Fibroblast of lung (primary cell): ENCODE results near the gene ASTN2. TPM values are rescaled to one million over a fixed set of nuclear protein-coding genes. Genes with fewer than 3 reads are reported as not detected.

ENCODE experiments used
- DNase-seq, 2 donors: peaks; one replicate each; pipeline versions ENCODE4 v3.0.0 to v3.0.0-alpha.2; 2010; ENCODE audit warnings: low read depth in 2 of 2
- H2AFZ ChIP-seq: 2 replicates; pipeline ENCODE4 v1.5.1; 2012; ENCODE audit warnings: low read length, control low read depth, inconsistent platforms
- H3K27ac ChIP-seq: 2 replicates; pipeline ENCODE4 v1.5.1; 2011; ENCODE audit warnings: low read length, control low read depth; ENCODE audit not compliant: insufficient read depth
- H3K27me3 ChIP-seq: 2 replicates; pipeline ENCODE4 v1.5.1; 2011; ENCODE audit warnings: mild to moderate bottlenecking, low read length; ENCODE audit not compliant: control insufficient read depth, insufficient read depth
- H3K36me3 ChIP-seq: 2 replicates; pipeline ENCODE4 v1.5.1; 2011; ENCODE audit warnings: low read length; ENCODE audit not compliant: control insufficient read depth, insufficient read depth
- H3K4me1 ChIP-seq: 2 replicates; pipeline ENCODE4 v1.5.1; 2011; ENCODE audit warnings: low read length; ENCODE audit not compliant: control insufficient read depth, insufficient read depth; ENCODE audit errors: extremely low read depth
- H3K4me2 ChIP-seq: 2 replicates; pipeline ENCODE4 v1.5.1; 2011; ENCODE audit warnings: low read length, control low read depth; ENCODE audit not compliant: insufficient read depth; ENCODE audit errors: extremely low read depth
- H3K4me3 ChIP-seq, 4 experiments: fragments of 200-600 bp in 1 of 4; sonication (generic) in 1 of 4; replicated peaks in 1 of 4; 2 replicates each; pipeline ENCODE4 v1.5.1; 2011 to 2016; ENCODE audit warnings: low read length in 4 of 4, low read depth in 3 of 4, mild to moderate bottlenecking in 3 of 4, control low read depth in 2 of 4, inconsistent platforms in 1 of 4, mixed read lengths in 1 of 4; ENCODE audit not compliant: insufficient read depth in 1 of 4; ENCODE audit errors: control extremely low read depth in 1 of 4
- H3K79me2 ChIP-seq: 2 replicates; pipeline ENCODE4 v1.5.1; 2012; ENCODE audit warnings: mild to moderate bottlenecking, low read length, inconsistent platforms; ENCODE audit not compliant: control insufficient read depth, insufficient read depth
- H3K9ac ChIP-seq: 2 replicates; pipeline ENCODE4 v1.5.1; 2011; ENCODE audit warnings: mild to moderate bottlenecking, low read length, control low read depth; ENCODE audit not compliant: insufficient read depth
- H3K9me3 ChIP-seq: 2 replicates; pipeline ENCODE4 v1.5.1; 2012; ENCODE audit warnings: low read depth, low read length; ENCODE audit not compliant: control insufficient read depth, insufficient read depth
- H4K20me1 ChIP-seq: 2 replicates; pipeline ENCODE4 v1.5.1; 2011; ENCODE audit warnings: low read length; ENCODE audit not compliant: control insufficient read depth, insufficient read depth; ENCODE audit errors: extremely low read depth
- CTCF ChIP-seq, 2 donors: IDR thresholded peaks in 1 of 2; conservative IDR thresholded peaks in 1 of 2; 1 replicate in 1 of 2; 2 replicates in 1 of 2; pipeline ENCODE4 v1.5.1; 2011 to 2012; ENCODE audit warnings: low read length in 2 of 2, control low read depth in 1 of 2, inconsistent platforms in 1 of 2, low read depth in 1 of 2, mild to moderate bottlenecking in 1 of 2
- EZH2 ChIP-seq: IDR thresholded peaks from 2 replicates; pipeline ENCODE4 v1.5.1; 2012; ENCODE audit warnings: low read length, control low read depth, mild to moderate bottlenecking; ENCODE audit errors: missing control alignments
- polyA plus RNA-seq, 2 donors: library from polyadenylated mRNA; depleted of rRNA in 1 of 2; stranded (reverse) in 1 of 2; unstranded in 1 of 2; fragments of >200 nt; gene quantifications; 2 replicates each; pipeline ENCODE4 v1.2.1, GENCODE V29; 2011 to 2012; ENCODE audit warnings: missing spikeins in 1 of 2
- total RNA-seq: library from RNA; depleted of rRNA; stranded (reverse); fragments of >200 nt; gene quantifications from 2 replicates; pipeline ENCODE4 v1.2.1, GENCODE V29; 2014

The ASTN2 gene
- total and polyA plus RNA-seq, 2 donors (not counting 1 experiment from before 2014, with no cell fraction given): 2.2 to 19.2 TPM

DNA sequence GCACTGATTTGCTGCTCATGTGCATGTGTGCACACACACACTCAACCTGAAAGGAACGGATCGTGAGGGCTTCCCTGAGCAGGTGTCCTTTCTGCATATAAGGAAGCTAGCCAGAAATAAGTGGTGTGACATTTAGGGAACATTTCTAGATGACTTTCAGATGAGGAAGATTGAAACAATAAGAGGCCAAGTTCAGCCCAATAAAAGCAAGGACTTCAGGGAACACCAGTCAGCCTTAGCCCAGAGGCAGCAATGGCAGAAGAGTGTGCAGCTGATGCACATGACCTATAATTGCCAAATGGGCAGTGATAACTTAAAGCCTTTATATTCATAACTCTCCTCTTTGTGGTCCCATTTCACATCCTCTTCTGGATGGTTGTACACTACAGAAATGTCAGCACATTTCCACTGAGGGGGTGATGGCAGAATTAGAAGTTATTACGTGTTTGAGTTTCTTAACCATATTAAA is 472.2 kb downstream of the ASTN2 start:
- Histone ChIP-seq H3K9ac (no peak overlapping the region), H3K4me1 (no peaks in the 10 kb centered on the region), H2AFZ (no peak overlapping the region), H3K9me3 (no peaks in the 10 kb centered on the region), H3K79me2 (no peaks in the 10 kb centered on the region), H3K4me3 (no peak overlapping the region), H3K4me2 (no peak overlapping the region), H3K27me3 (no peaks in the 10 kb centered on the region), H3K36me3 (no peaks in the 10 kb centered on the region), H3K27ac (no peak overlapping the region), H4K20me1 (no peaks in the 10 kb centered on the region)
- no peak for DNase-seq
- no peak for TF ChIP-seq CTCF (conservative IDR thresholded peaks at IDR 0.05 in 1 of 2, IDR thresholded peaks at IDR 0.05 in 1 of 2; ENCODE audit: low read depth in 1 of 2, low read length in 2 of 2)
- TF ChIP-seq EZH2: no peak

DNA sequence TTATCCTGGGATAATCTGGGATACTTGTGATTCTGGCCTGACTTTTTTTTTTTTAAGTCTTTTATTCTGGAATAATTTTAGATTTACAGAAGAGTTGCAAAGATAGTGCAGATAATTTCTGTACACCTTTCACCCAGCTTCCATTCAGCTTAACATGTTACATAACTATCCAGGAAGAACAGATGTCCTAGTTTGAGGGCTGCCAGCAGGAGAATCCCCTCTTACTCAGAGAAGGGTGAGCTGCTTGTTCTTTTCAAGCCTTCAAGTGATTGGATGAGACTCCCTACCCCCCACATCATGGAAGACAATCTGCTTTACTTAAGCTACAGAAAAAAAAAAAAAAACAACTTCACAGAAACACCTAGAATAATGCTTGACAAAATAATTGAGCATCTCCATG is 473.6 kb downstream of the ASTN2 start:
- DNase-seq: no peak
- TF ChIP-seq CTCF (conservative IDR thresholded peaks at IDR 0.05 in 1 of 2, IDR thresholded peaks at IDR 0.05 in 1 of 2; ENCODE audit: low read depth in 1 of 2, low read length in 2 of 2) (no peak), EZH2 (no peak)
- Histone ChIP-seq H3K9ac (no peak overlapping the region), H4K20me1 (no peaks in the 10 kb centered on the region), H3K36me3 (no peaks in the 10 kb centered on the region), H3K4me2 (no peak overlapping the region), H3K4me3 (no peak overlapping the region), H2AFZ (no peak overlapping the region), H3K27ac (no peak overlapping the region), H3K9me3 (no peaks in the 10 kb centered on the region), H3K4me1 (peaks cover 2% of the 10 kb centered on the region), H3K79me2 (no peaks in the 10 kb centered on the region), H3K27me3 (no peaks in the 10 kb centered on the region)

DNA sequence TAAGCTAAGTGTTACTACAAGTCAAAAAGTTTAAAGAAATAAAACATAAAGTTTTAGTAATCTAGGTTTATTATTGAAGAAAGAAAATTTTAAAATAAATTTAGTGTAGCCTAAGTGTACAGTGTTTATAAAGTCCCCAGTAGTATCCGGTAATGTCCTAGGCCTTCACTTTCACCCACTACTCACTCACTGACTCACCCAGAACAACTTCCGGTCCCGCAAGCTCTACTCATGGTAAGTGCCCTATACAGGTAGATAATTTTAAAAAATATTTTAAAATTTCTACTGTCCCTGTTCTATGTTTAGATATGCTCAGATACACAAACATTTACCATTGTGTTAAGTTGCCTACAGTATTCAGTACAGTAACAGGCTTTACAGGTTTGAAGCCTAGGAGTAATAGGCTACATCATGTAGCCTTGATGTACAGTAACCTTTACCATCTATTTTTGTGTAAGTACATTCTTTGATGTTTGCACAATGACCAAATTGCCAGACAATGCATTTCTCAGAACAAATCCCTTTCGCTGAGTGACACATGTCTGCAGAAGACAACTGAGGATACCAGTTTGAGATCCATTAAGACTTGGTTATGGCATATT is 474.1 kb downstream of the ASTN2 start:
- Histone ChIP-seq H3K79me2 (no peaks in the 10 kb centered on the region), H4K20me1 (no peaks in the 10 kb centered on the region), H3K4me2 (no peak overlapping the region), H3K36me3 (no peaks in the 10 kb centered on the region), H3K27me3 (no peaks in the 10 kb centered on the region), H3K27ac (no peak overlapping the region), H3K9me3 (no peaks in the 10 kb centered on the region), H3K9ac (no peak overlapping the region), H3K4me1 (peaks cover 2% of the 10 kb centered on the region), H3K4me3 (no peak overlapping the region), H2AFZ (no peak overlapping the region)
- DNase-seq: peak; percentile 2 to 13
- TF ChIP-seq CTCF (conservative IDR thresholded peaks at IDR 0.05 in 1 of 2, IDR thresholded peaks at IDR 0.05 in 1 of 2; ENCODE audit: low read depth in 1 of 2, low read length in 2 of 2) (no peak), EZH2 (no peak)
